Bone marrow (tissue), 2 donors: ENCODE measurements around the gene SCRN2.
A peak's percentile ranks its signal among the peaks of the same experiment; 100 is the strongest.

Experiments used
- DNase-seq, 2 donors: peaks; one replicate each; lab custom pipeline; 2025; lab: John Stamatoyannopoulos, UW

Gene SCRN2

GRCh38 chr17:47872019-47872650, 31.1 kb upstream of the SCRN2 start:
- no peak for DNase-seq

GRCh38 chr17:47871048-47871447, 30.0 kb upstream of the SCRN2 start:
- no peak for DNase-seq

GRCh38 chr17:47870056-47870455, 29.0 kb upstream of the SCRN2 start:
- no peak for DNase-seq

- DNase-seq, result no peak
Observed at GRCh38 chr17:47869114-47869513, 28.0 kb upstream of the SCRN2 start.

GRCh38 chr17:47867813-47868533, 26.9 kb upstream of the SCRN2 start:
- DNase-seq, result no peak

- no peak for DNase-seq
Observed at GRCh38 chr17:47866941-47867340, 25.9 kb upstream of the SCRN2 start.

- DNase-seq, result peak in 1 of 2 donors; percentile 17
Observed at GRCh38 chr17:47864791-47865216, 23.7 kb upstream of the SCRN2 start.

GRCh38 chr17:47862621-47863440, 21.8 kb upstream of the SCRN2 start:
- DNase-seq, result peak in 1 of 2 donors; percentile 16

GRCh38 chr17:47860386-47860785, 19.3 kb upstream of the SCRN2 start:
- no peak for DNase-seq

- peak in 1 of 2 donors; percentile 17 for DNase-seq
Observed at GRCh38 chr17:47857551-47858455, 16.7 kb upstream of the SCRN2 start.

GRCh38 chr17:47856830-47857229, 15.8 kb upstream of the SCRN2 start:
- DNase-seq, result no peak

GRCh38 chr17:47855737-47856136, 14.7 kb upstream of the SCRN2 start:
- DNase-seq, result no peak

- DNase-seq, result no peak
Observed at GRCh38 chr17:47853616-47854015, 12.5 kb upstream of the SCRN2 start.

GRCh38 chr17:47852113-47852949, 11.3 kb upstream of the SCRN2 start:
- no peak for DNase-seq

- no peak for DNase-seq
Observed at GRCh38 chr17:47851764-47852112, 10.7 kb upstream of the SCRN2 start.

- DNase-seq, result peak in 1 of 2 donors; percentile 26
Observed at GRCh38 chr17:47850692-47851573, 9.9 kb upstream of the SCRN2 start, which contains the start of gene SP6. TSS of gene SP6 (minus strand) at chr17:47851163. CDS start at chr17:47848429, 2,734 bp downstream.

GRCh38 chr17:47850373-47850691, 9.3 kb upstream of the SCRN2 start:
- DNase-seq, result no peak

- no peak for DNase-seq
Observed at GRCh38 chr17:47848198-47848513, 7.1 kb upstream of the SCRN2 start.

- peak in 1 of 2 donors; percentile 12 for DNase-seq
Observed at GRCh38 chr17:47847341-47848197, 6.5 kb upstream of the SCRN2 start.
